GM23248 (cell line): ENCODE data around the gene BLACAT1.

ENCODE experiments used
- EZH2 ChIP-seq: fragments of 200-600 bp; sonication (generic); IDR thresholded peaks from 2 replicates; pipeline ENCODE4 v1.6.1; 2018; ENCODE audit warnings: antibody characterized with exemption, mild to moderate bottlenecking; ENCODE audit not compliant: insufficient read depth, poor library complexity, severe bottlenecking
- EZH2phosphoT487 ChIP-seq: fragments of 200-600 bp; sonication (generic); IDR thresholded peaks from 2 replicates; pipeline ENCODE4 v1.6.1; 2018; ENCODE audit warnings: antibody characterized with exemption, moderate library complexity, mild to moderate bottlenecking, low read depth; ENCODE audit not compliant: insufficient read depth

GRCh38 chr1:205446828-205447227 lies 9.0 kb downstream of the BLACAT1 start:
- TF ChIP-seq EZH2 = no peak
- no peak for TF ChIP-seq EZH2phosphoT487
